VCaP (cell line): ENCODE data around the gene SALL2.

Experiments
- H3K27ac ChIP-seq: fragments of 450-650 bp; 2 replicates; pipeline ENCODE4 v1.5.1; 2017
- TF ChIP-seq, protein P1 (sequence below): fragments of 450-650 bp; conservative IDR thresholded peaks from 2 replicates; pipeline ENCODE4 v1.5.1; 2017; ENCODE audit warnings: mild to moderate bottlenecking, moderate library complexity

SALL2 gene

GRCh38 chr14:21525962-21526671 lies at the start of gene SALL2:
TSS of gene SALL2 (minus strand) at chr14:21526346. CDS start at chr14:21526127, 219 bp downstream.
- peak within 1 kb of the TSS; percentile 68; the same call in 1 of the 2 replicates for H3K27ac ChIP-seq
- TF ChIP-seq, protein P1, sequence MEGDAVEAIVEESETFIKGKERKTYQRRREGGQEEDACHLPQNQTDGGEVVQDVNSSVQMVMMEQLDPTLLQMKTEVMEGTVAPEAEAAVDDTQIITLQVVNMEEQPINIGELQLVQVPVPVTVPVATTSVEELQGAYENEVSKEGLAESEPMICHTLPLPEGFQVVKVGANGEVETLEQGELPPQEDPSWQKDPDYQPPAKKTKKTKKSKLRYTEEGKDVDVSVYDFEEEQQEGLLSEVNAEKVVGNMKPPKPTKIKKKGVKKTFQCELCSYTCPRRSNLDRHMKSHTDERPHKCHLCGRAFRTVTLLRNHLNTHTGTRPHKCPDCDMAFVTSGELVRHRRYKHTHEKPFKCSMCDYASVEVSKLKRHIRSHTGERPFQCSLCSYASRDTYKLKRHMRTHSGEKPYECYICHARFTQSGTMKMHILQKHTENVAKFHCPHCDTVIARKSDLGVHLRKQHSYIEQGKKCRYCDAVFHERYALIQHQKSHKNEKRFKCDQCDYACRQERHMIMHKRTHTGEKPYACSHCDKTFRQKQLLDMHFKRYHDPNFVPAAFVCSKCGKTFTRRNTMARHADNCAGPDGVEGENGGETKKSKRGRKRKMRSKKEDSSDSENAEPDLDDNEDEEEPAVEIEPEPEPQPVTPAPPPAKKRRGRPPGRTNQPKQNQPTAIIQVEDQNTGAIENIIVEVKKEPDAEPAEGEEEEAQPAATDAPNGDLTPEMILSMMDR = no peak

- H3K27ac ChIP-seq = no peak overlapping the region
- TF ChIP-seq, protein P1 = no peak
Measured at GRCh38 chr14:21575661-21576060, 49.5 kb upstream of the SALL2 start.

- TF ChIP-seq, protein P1 = no peak
Measured at GRCh38 chr14:21572604-21573003, 46.5 kb upstream of the SALL2 start.

GRCh38 chr14:21558703-21559170 lies 32.6 kb upstream of the SALL2 start:
- H3K27ac ChIP-seq = peak overlapping the region; percentile 78
- TF ChIP-seq, protein P1 = no peak

More at GRCh38 chr14:21572604-21573003, 46.5 kb upstream of the SALL2 start:
- H3K27ac ChIP-seq = no peak overlapping the region

DNA sequence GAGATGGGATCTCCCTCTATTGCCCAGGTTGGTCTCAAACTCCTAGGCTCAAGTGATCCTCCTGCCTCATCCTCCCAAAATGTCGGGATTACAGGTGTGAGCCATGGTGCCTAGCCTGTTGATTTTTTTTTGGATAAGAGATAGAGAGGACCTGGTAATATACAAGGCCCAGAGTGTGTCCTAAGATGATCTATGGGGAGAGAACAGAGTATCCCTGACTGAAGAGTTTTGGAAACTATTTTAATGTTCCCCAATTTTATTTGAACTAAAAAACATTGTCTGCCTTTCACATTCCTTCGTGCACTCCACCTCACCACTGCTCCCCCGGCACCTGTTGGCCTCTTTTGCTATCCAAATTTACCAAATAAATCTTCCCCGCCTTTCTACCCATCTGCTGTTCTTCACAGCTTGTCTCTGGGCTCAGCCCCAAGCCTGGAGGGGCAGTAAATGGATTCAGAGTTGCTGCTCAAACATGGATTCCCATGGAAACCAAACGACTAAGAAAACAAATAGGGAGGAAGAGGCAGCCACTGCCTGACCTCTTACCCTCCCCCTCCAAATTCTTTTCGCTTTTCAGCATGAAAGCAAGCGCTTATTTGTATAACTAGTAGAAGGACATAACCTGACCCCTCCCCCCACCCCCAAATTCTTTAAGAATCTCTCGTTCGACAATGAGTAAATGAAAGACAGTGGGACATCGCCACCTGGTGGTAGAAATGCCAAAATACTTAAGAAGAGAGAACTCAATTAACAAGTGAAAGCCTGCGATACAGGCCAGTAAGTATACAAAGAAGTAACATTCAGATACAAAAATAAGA lies 31.1 kb upstream of the SALL2 start:
- TF ChIP-seq, protein P1 = peak; percentile 77
- H3K27ac ChIP-seq = peak overlapping the region; percentile 78

GRCh38 chr14:21556378-21557083 lies 30.4 kb upstream of the SALL2 start:
- H3K27ac ChIP-seq = peak overlapping the region; percentile 78

More at GRCh38 chr14:21556378-21557083, 30.4 kb upstream of the SALL2 start:
- TF ChIP-seq, protein P1 = no peak
